Measurements from ENCODE around the gene ELOVL6.
"Not testable (repeated sequence)": the region's sequence is repeated elsewhere in the genome, so short reads cannot be mapped to it uniquely, and the experiment has no call there.

Gene ELOVL6, protein sequence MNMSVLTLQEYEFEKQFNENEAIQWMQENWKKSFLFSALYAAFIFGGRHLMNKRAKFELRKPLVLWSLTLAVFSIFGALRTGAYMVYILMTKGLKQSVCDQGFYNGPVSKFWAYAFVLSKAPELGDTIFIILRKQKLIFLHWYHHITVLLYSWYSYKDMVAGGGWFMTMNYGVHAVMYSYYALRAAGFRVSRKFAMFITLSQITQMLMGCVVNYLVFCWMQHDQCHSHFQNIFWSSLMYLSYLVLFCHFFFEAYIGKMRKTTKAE

DNA sequence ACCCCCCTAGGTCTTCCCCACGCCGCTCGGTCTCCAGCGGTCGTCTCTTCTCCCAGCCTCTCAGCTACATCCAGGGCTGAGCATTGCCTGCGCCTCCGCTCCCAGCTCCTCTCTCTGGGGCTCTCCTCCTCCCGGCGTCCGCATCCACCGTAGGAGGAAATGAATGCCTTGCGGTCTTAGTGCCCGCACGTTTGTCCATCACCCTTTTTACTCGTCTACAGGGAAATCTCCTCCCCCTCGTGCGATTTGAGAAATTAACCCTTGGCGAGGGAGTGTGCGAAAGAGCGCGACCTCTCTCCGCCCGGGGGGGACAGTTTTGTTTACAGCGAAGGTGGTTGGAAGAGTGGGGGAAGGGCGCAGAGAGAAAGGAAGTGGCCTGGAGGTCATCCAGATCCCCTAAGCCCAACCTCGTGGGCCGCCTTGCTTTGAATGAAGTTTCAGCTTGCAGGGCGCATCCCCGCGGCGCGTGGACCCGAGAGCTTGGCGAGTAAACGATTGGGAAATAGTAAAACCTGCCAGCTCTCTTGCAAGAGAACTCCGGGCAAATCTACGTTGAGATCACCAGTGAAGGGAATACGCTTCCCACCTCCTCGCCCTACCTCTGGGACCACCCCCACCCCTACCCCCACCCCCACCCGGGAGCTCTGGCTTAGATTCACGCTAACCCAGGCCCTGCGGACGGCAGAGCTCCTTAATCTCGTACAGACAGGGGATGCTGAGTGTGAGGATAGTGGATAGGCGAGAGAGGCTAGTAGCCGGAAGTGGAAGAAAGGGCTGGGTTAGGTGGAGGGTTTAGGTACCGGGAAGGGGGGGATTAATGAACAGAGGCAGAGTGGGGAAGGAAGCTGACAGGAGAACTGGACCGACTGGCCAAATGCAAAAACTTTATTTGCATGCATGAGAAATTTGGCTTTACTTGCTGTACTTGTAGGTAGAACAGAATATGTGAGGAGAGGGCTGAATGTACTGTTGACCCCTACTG lies at the start of gene ELOVL6:
Gene ELOVL6, minus strand, starts transcription at position 181 of the 982 bp plus-strand sequence. CDS start 280 bp downstream, outside the sequence.
- DNase-seq (ENCODE audit: low spot score): peak; percentile 67

DNA sequence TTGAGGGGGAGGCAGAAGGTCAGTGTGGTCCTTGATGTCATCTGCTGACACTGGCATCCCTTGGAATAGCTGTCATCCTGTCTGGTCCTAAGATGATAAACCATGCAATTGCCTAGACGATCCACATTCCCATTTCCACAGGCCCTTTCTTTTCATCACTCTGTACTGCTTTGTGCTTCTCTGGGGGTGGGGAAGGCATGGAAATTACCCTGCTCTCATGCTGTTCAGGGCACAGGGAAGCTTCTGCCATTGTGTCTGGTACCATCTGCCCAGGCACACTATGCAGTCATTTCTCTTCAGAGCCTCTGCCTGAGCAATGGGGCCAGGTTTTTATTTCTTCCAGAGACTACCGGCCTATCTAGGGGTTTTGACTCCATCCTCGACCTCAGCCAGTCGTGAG lies 49.7 kb upstream of the ELOVL6 start:
- no peak for DNase-seq (ENCODE audit: low spot score)

- DNase-seq (ENCODE audit: low spot score): no peak
Observed at GRCh38 chr4:110247591-110247990, 49.2 kb upstream of the ELOVL6 start.

DNA sequence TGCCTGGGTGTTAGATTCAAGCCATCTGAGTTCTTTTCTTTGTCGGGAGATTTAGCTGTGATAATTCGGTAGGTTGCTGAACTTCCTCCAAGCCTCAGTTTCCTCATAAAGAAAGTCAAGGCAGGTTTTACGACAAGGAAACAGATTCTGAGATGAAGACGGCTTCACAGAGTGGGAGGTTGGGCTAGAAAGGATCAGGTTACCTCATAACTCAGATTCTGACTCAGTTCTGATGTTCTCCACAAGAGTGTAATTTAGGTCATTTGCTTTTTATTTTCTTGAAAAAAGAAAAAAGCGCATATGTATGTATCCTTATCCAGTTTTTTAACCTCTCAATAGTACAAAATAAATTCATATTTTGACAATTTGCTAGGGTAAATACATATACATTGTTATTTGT lies 47.2 kb upstream of the ELOVL6 start:
- DNase-seq (ENCODE audit: low spot score): no peak

GRCh38 chr4:110236324-110236723 lies 37.9 kb upstream of the ELOVL6 start:
- no peak for DNase-seq (ENCODE audit: low spot score)

DNA sequence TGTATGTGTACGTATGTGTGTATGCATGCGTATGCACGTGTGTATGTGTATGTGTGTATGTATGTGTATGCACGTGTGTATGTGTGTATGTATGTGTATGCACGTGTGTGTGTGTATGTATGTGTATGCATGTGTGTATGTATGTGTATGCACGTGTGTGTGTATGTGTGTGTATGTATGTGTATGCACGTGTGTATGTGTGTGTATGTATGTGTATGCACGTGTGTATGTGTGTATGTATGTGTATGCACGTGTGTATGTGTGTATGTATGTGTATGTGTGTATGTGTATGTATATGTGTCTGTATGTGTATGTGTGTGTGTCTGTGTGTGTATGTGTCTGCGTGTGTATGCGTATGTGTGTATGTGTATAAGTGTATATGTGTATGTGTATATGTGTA lies 35.2 kb upstream of the ELOVL6 start:
- DNase-seq (ENCODE audit: low spot score): not testable (repeated sequence)

DNA sequence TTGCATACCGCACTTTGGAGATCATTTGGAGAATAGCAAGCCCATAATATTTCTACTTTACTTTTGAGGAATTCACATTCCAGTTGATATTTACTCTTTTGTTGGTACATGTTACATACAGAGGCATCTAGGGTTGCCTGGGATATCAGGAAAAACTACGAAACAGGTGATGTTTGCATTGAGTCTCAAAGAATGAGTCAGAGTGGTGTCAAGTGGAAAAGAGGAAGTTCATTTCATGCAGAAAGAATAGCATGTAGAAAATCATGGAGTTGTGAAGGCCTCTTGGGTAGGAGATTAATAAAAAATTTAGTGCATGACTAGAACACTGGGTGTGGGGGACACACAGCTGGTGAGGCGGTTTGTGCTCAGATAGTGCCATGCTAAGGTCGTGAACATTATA lies 33.5 kb upstream of the ELOVL6 start:
- DNase-seq (ENCODE audit: low spot score): no peak

- DNase-seq (ENCODE audit: low spot score): no peak
Observed at GRCh38 chr4:110229266-110229665, 30.9 kb upstream of the ELOVL6 start.

- peak; percentile 15 for DNase-seq (ENCODE audit: low spot score)
Observed at GRCh38 chr4:110224812-110225211, 26.4 kb upstream of the ELOVL6 start.

DNA sequence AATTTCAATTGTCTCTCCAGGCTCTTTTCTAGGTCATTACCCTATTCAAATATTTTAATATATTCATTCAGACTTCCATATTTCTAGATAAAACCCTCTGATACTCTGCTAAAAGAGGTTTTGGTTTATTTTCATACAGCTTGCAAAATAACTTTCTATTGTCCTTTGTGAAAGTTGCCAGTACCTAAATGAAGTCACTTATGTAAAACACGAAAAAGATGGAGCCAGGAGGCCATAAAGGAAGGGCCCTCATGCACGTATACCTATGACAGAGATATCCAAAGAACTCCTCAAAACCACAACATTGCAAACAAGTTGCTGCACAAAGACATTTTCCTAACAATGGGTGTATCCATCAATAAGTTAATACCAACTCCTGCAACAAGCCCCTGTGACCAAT lies 25.7 kb upstream of the ELOVL6 start:
- DNase-seq (ENCODE audit: low spot score): no peak

GRCh38 chr4:110218935-110219334 lies 20.5 kb upstream of the ELOVL6 start:
- not testable (repeated sequence) for DNase-seq (ENCODE audit: low spot score)

GRCh38 chr4:110217181-110217580 lies 18.8 kb upstream of the ELOVL6 start:
- DNase-seq (ENCODE audit: low spot score): not testable (repeated sequence)

- DNase-seq (ENCODE audit: low spot score): no peak
Observed at GRCh38 chr4:110216129-110216528, 17.7 kb upstream of the ELOVL6 start.

DNA sequence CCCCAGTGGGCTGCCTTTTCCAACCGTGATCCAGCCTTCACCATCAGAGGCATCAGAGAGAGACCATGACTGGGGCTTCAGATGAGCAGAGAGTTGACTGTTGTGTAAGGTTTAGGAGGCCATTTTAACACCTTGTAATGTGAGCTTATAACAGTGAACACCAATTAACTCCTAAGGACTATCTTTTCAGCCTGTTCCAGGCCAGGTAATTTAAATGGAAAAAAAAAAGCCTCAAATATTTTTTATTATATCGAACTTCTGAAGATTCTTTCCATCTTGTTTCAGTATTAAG lies 13.3 kb upstream of the ELOVL6 start:
- DNase-seq (ENCODE audit: low spot score): no peak

DNA sequence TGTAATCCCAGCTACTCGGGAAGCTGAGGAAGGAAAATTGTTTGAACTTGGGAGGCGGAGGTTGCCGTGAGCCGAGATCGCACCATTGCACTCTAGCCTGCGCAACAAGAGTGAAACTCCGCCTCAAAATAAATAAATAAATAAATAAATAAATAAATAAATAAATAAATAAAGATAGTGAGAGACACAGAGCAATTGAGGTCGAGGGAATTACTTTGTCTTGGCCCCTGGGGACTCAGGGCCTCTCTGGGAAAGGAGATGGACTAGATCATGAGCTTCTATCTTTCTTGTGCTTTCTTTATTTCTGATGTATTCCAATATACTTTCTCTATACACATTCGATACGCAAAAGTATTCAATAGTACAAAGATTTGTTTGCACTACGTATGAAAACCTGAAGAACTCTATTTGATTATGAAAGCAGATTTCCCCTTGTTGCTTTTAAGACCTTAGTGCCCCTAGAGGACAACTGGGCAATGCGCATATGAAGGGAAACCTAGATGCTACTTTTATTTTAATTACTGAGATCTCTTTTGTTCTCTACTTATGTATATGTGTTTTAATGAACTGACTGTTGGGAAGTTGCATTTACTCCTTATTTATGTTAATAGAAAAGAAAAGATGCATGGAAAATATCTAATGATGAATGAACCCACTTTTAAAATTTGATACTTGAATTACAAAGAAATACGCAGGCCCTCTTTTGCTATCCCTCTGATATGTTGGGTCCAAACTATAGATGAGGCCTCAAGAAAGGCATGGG lies 12.8 kb upstream of the ELOVL6 start:
- peak; percentile 15 for DNase-seq (ENCODE audit: low spot score)

GRCh38 chr4:110208419-110208818 lies 10.0 kb upstream of the ELOVL6 start:
- no peak for DNase-seq (ENCODE audit: low spot score)

DNA sequence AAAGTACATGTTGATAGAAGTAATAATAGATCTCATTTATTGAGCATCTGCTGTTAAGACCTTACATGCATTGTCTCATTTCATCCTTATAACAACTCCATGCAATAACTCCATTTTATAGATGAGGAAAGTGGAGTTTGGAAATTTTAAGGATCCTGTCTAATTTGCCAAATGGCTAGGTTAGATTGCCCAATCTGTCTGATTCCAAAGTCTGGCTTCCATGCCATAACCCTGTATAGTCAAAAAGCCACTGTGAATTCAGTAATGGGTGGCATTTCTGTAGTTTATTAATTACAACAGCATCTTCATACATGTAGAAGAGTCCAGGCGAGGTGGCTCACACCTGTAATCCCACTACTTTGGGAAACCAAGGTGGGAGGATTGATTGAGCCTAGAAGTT lies 8.8 kb upstream of the ELOVL6 start:
- DNase-seq (ENCODE audit: low spot score): no peak

GRCh38 chr4:110202024-110202423 lies 3.6 kb upstream of the ELOVL6 start:
- no peak for DNase-seq (ENCODE audit: low spot score)

GRCh38 chr4:110201502-110201901 lies 3.1 kb upstream of the ELOVL6 start:
- no peak for DNase-seq (ENCODE audit: low spot score)

DNA sequence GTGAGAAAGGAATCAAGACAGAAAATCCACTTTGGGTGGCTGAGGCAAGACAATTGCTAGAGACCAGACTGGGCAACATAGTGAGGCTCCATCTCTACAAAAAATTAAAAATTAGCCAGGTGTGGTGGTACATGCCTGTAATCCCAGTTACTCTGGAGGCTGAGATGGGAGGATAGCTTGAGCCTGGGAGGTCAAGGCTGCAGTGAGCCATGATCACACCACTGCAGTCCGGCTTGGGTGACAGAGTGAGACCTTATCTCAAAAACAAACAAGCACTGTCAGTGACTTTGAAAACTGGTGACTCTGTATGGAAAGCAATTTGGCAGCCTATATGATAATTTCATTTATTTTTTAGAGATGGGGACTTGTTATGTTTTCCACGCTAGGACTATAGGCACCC lies 2.3 kb upstream of the ELOVL6 start:
- DNase-seq (ENCODE audit: low spot score): no peak

GRCh38 chr4:110198049-110198434 lies 373 bp downstream of the ELOVL6 start:
- DNase-seq (ENCODE audit: low spot score): no peak

GRCh38 chr4:110197529-110198042 lies 829 bp downstream of the ELOVL6 start:
- DNase-seq (ENCODE audit: low spot score): peak; percentile 64

Data from putamen (tissue), 1 donor.